Measurements from ENCODE around the gene SLC23A3.

- TF ChIP-seq CTCF (conservative IDR thresholded peaks at IDR 0.05; ENCODE audit: low read depth, low read length): no peak
- TF ChIP-seq EZH2phosphoT487 (IDR thresholded peaks at IDR 0.05; ENCODE audit: borderline replicate concordance, low read length): no peak
These were observed 29.8 kb upstream of the SLC23A3 start for GRCh38 chr2:219199470-219200211.
